ENCODE results near the gene KCNN3. TPM values are rescaled to one million over a fixed set of nuclear protein-coding genes. Genes with fewer than 3 reads are reported as not detected.

The KCNN3 gene
- total RNA-seq, 1 experiment from 2014 or later, result 0.73 TPM

DNA sequence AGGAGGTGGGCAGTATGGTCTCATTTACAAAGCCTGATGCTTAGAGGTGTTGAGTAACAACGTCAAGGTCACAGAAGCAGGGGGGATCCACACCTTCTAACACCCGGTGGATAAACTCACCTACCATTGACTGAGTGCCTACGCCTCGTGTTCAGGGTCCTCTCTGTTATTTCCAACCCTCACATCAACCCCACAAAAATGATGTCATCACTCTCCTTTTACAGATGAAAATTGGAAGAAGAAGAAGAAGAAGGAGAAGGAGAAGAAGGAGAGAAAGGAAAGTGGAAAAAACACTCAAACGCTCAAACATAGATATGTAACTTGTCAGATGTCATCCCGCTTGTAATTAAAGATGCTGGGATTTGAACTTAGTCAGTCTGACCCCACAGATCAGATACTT lies 653 bp upstream of the KCNN3 start:
- no peaks in the 10 kb centered on the region for H3K27me3 ChIP-seq (replicated peaks; ENCODE audit: insufficient read depth, low read depth, low read length, poor library complexity)
- H3K4me1 ChIP-seq (ENCODE audit: insufficient read depth, low read length, poor library complexity, severe bottlenecking), result peaks cover 37% of the 10 kb centered on the region
- no peaks in the 10 kb centered on the region for H3K36me3 ChIP-seq (ENCODE audit: insufficient read depth, low read length, poor library complexity, severe bottlenecking)
- no peak overlapping the region for H3K27ac ChIP-seq (ENCODE audit: low read depth, low read length, poor library complexity, severe bottlenecking)
- H3K9me3 ChIP-seq (ENCODE audit: low read depth, low read length, poor library complexity, severe bottlenecking), result no peaks in the 10 kb centered on the region
- CTCF ChIA-PET, result interaction anchor here (1.3 to 1.8 kb wide), 2 partner anchors 8 to 311 kb away, joined by 4 to 11 read pairs; no protein-coding TSS in a partner anchor
- TF ChIP-seq, protein P1, sequence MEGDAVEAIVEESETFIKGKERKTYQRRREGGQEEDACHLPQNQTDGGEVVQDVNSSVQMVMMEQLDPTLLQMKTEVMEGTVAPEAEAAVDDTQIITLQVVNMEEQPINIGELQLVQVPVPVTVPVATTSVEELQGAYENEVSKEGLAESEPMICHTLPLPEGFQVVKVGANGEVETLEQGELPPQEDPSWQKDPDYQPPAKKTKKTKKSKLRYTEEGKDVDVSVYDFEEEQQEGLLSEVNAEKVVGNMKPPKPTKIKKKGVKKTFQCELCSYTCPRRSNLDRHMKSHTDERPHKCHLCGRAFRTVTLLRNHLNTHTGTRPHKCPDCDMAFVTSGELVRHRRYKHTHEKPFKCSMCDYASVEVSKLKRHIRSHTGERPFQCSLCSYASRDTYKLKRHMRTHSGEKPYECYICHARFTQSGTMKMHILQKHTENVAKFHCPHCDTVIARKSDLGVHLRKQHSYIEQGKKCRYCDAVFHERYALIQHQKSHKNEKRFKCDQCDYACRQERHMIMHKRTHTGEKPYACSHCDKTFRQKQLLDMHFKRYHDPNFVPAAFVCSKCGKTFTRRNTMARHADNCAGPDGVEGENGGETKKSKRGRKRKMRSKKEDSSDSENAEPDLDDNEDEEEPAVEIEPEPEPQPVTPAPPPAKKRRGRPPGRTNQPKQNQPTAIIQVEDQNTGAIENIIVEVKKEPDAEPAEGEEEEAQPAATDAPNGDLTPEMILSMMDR (conservative IDR thresholded peaks at IDR 0.05; ENCODE audit: low read depth, low read length), result no peak
- no peak for TF ChIP-seq EZH2 (IDR thresholded peaks at IDR 0.05; ENCODE audit: borderline replicate concordance, low read depth, low read length, poor library complexity, severe bottlenecking)
- no peak overlapping the region for H3K4me3 ChIP-seq (ENCODE audit: low read depth, low read length, poor library complexity, severe bottlenecking)
- intact Hi-C loops (cut with micrococcal nuclease; ENCODE audit: unreplicated experiment), result loop anchor here (5.0 to 10.0 kb wide), 3 partner anchors 67 to 386 kb away; partner anchors contain the start of gene PMVK
- no peak for DNase-seq (ENCODE audit: low spot score)
- POLR2A ChIA-PET (ENCODE audit: low non-redundant PET), result no interaction called here
- no TSS peak for BruUV-seq (replicated peaks)

DNA sequence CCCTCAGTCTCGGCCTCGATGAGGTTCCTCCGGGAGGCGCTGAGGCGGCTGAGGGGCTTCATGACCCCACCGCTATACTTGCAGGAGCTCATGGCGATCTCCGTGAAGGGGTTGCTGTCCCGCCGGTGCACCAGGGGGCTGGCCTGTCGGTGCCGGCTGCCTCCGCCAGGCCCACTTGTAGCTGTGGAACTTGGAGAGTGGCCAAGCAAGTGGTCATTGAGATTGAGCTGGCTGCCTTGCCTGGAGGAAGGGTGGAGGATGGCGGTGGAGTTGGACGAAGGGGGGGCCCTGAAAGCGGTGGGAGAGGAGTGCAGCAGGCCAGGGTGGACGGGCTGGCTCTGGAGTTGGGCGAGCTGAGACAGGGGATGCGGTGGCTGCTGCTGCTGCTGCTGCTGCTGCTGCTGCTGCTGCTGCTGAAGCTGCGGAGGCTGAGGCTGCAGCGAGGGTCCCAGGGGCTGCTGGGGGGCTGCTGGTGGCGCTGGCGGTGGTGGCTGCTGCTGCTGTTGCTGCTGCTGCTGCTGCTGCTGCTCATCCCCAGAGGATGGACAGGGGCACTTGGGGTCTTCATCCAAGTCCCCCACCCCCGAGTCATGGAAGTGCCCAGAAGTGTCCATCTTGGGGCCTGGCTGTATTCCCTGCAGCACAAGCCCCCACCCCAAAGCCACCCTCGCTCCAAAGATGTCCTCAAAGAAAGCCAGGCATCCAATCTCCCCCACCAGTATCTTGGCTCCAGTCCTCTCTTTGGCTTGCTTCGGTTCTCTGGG lies 548 bp downstream of the KCNN3 start:
- H3K4me1 ChIP-seq (ENCODE audit: insufficient read depth, low read length, poor library complexity, severe bottlenecking), result peaks cover 37% of the 10 kb centered on the region
- BruUV-seq (replicated peaks), result no TSS peak
- intact Hi-C loops (cut with micrococcal nuclease; ENCODE audit: unreplicated experiment), result loop anchor here (5.0 to 10.0 kb wide), 3 partner anchors 68 to 385 kb away; partner anchors contain the start of gene PMVK
- no peaks in the 10 kb centered on the region for H3K9me3 ChIP-seq (ENCODE audit: low read depth, low read length, poor library complexity, severe bottlenecking)
- peak overlapping the region; percentile 43 for H3K4me3 ChIP-seq (ENCODE audit: low read depth, low read length, poor library complexity, severe bottlenecking)
- no peak overlapping the region for H3K27ac ChIP-seq (ENCODE audit: low read depth, low read length, poor library complexity, severe bottlenecking)
- POLR2A ChIA-PET (ENCODE audit: low non-redundant PET), result interaction anchor here (0.6 kb wide), 1 partner anchor 226 kb away, joined by 3 read pairs; no protein-coding TSS in a partner anchor
- no peak for TF ChIP-seq EZH2 (IDR thresholded peaks at IDR 0.05; ENCODE audit: borderline replicate concordance, low read depth, low read length, poor library complexity, severe bottlenecking)
- TF ChIP-seq, protein P1 (conservative IDR thresholded peaks at IDR 0.05; ENCODE audit: low read depth, low read length), result no peak
- CTCF ChIA-PET, result interaction anchor here (1.3 to 1.8 kb wide), 2 partner anchors 9 to 310 kb away, joined by 4 to 11 read pairs; no protein-coding TSS in a partner anchor
- no peaks in the 10 kb centered on the region for H3K36me3 ChIP-seq (ENCODE audit: insufficient read depth, low read length, poor library complexity, severe bottlenecking)
- no peaks in the 10 kb centered on the region for H3K27me3 ChIP-seq (replicated peaks; ENCODE audit: insufficient read depth, low read depth, low read length, poor library complexity)
- no peak for DNase-seq (ENCODE audit: low spot score)

DNA sequence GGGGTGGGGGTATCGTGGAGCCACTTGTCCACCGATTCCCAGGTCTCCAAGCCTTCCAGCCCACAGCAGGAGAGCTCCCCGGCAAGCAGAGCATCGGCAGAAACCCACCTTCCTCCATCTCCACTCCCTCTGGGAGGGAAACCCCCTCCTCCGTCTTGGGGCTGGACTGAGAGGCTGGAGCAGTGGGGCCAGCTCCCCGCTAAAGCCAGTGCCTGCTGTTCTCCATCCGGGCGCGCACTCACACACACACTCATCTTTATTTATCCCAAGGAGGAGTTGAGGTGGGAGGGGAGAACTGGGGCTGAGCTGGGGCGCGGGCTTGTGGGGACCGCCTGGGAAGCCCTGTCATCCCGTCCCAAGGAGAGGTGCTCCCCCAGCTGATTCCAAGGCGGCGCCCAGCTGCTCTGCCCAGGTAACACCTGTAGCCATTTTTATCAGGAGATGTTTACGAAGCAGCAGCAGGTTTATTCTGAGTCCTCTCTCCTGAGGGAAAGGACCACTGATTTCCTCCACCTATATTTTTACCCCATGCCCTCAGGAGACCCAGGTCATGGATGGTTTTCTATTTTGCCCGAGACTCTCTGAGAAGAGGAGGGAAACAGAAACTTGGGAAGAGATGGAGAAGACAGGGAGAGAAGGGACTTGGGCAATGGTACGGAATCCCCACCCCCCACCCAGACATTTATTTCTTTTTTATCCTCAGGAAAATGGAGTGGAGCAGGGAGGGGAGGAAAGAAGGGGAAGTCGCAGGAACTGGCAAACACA lies 2.1 kb downstream of the KCNN3 start:
- CTCF ChIA-PET, result no interaction called here
- POLR2A ChIA-PET (ENCODE audit: low non-redundant PET), result interaction anchor here (0.6 kb wide), 1 partner anchor 16 kb away, joined by 9 read pairs; no protein-coding TSS in a partner anchor
- Histone ChIP-seq H3K4me1 (ENCODE audit: insufficient read depth, low read length, poor library complexity, severe bottlenecking) (peaks cover 37% of the 10 kb centered on the region), H3K27me3 (replicated peaks; ENCODE audit: insufficient read depth, low read depth, low read length, poor library complexity) (no peaks in the 10 kb centered on the region), H3K4me3 (ENCODE audit: low read depth, low read length, poor library complexity, severe bottlenecking) (peak overlapping the region; percentile 43), H3K9me3 (ENCODE audit: low read depth, low read length, poor library complexity, severe bottlenecking) (no peaks in the 10 kb centered on the region), H3K27ac (ENCODE audit: low read depth, low read length, poor library complexity, severe bottlenecking) (no peak overlapping the region), H3K36me3 (ENCODE audit: insufficient read depth, low read length, poor library complexity, severe bottlenecking) (no peaks in the 10 kb centered on the region)
- BruUV-seq (replicated peaks), result no TSS peak
- DNase-seq (ENCODE audit: low spot score), result no peak
- intact Hi-C loops (cut with micrococcal nuclease; ENCODE audit: unreplicated experiment), result no loop called here
- TF ChIP-seq, protein P1 (conservative IDR thresholded peaks at IDR 0.05; ENCODE audit: low read depth, low read length), result no peak
- no peak for TF ChIP-seq EZH2 (IDR thresholded peaks at IDR 0.05; ENCODE audit: borderline replicate concordance, low read depth, low read length, poor library complexity, severe bottlenecking)
